Fibroblast of upper back skin (primary cell): ENCODE data around the gene MYRIP.
A peak's percentile ranks its signal among the peaks of the same experiment; 100 is the strongest.

Experiments used
- DNase-seq: peaks from one replicate; pipeline ENCODE4 v3.0.0-alpha.2; 2013

The MYRIP gene

DNA sequence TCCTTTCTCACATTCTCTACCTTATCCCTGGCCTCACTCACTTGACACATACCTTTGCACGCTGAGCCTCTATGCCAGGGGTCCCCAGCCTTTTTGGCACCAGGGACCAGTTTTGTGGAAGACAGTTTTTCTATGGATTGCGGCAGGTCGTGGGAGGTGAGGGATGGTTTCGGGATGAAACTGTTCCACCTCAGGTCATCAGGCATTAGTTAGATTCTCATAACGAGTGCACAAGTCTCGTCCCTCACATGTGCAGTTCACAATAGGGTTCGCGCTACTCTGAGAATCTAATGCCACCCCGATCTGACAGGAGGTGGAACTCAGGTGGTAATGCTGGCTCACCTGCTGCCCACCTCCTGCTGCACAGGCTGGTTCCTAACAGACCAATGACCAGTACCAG, 387.6 kb downstream of the MYRIP start:
- DNase-seq, result no peak

DNA sequence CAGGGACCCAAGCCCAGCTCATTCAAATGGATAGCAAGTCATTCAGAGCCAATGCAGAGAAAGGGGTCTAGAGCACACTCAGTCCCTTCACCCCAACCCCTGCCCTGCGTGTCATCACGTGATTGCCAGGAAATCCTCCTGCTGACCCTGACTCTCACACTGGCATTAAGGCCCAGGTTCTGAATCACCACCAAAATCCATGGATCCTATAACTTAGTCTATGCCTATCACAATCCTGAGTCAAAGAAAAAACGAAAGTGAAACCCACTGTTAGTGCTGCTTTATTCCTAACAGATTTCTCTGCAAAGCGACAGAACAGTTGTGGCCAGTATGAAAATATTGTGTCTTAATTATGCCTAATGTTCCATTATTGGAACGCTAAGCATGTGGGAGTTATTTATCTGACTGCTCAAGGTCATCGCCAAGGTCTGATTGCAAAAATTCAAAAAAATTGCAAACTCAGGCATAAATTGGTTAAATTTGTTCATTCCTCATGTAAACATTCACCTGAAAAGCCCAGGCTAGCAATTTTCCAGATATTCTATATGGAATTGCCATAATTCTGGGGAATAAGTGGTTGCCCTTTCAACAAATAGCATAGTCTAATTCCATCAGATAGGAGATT, 391.4 kb downstream of the MYRIP start:
- DNase-seq, result no peak

DNA sequence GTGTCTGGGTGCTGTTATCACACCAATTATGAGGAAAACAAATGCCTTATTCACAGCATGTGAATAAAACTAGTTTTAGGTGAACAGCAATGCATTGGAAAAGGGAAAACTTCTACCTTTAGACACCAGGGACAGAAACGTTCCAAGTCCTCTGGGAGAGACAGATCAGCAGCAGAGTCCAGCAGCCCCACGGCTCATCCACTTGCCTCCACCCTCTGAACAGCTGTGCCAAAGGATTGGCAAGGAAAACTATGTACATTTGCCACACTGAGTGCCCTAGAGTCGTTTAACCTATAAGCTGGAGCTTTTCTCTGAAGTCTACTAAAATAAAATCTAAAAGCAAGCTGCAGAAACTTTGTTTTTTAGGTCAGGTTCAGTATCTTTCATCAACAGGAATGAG, 392.4 kb downstream of the MYRIP start:
- no peak for DNase-seq

DNA sequence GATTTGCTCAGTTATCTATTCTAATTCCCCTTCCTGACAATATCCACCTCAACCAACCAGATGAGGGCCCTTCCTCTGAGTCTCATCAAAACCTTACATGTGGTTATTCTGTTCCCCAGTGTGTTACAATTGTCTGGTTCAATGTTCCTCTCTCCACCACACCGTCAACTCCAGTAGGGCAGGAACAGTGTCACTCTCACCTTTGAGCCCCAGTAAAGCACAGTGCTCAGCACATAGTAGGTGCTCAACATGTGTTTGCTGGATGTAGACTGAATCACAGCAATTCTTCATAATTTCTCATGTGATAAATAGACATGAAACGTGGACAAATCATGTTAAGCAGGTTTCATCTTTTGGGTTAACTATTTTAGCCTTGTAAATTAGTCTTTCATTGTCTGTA, 397.1 kb downstream of the MYRIP start:
- no peak for DNase-seq

DNA sequence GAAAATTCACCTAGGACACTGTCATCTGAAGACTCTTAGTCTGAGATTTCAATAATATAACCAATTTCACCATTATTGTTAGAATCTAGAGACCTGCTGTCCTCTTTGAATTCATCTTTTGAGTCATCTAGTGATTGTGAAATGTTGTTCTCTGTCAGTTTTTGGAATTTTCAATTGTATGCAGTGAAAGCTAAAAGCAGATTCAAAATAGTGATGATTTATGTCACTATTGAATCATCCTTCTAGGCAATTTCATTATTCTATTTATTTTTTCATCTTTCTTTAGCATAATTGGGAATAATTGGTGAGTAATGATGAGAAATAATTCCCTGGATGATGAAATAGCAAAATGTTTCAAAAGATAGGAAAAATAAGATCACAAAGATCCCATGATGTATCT, 398.4 kb downstream of the MYRIP start:
- peak; percentile 1 for DNase-seq

DNA sequence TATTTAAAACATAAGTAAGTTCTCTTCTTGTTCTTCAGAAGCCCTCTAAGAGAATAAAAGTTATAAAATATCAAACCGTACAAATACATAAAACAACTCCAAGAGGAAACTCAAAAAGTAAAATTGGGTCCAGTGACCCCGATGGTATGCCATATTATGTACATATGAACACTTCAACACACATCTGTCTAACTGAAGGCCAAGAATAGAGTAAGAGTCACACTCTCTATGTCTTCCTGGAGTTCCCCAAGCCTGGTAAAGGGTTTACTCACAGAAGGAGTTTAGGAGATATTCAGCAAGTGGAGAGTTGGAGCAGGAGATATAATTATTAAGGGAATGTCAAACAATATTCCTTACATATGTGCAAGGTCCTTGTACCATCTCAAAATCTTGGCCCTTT, 398.8 kb downstream of the MYRIP start:
- DNase-seq, result no peak

DNA sequence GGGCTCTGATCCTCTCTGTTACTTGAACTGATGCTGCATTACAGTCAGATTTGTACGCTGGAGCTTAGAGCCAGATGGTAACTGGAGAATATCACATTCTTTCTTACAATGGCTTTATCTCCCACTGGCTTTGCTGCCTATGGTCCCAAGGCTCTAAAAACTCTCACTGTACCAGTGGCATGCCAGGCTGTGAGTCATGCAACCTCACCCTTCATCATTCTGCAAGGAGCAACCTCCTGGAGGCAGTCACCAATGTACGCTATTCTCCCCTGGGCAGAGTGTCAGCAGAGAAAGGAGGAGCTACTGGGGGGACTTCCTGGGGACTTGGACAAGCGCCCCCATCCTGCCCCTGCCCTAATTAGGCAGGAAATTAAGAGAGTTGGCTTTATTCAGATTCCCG, 402.2 kb downstream of the MYRIP start:
- no peak for DNase-seq

DNA sequence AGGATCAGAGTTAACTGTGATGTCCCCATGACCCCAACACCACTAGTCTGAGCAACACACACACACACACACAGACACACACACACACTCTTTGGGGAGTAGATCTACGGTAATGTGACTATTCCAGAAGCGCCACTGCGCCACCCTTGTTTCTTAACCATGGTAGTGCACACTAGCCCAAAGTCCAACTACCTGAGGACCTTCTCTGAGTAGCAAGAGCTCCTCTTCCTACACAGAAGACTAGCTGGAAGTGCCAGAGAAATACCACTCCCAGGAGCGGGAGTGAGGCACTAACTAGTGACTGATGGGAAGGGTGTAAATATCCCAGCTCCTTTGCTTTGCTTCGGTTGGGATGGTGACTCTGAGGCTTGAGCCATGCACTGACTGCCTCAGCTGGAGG, 404.1 kb downstream of the MYRIP start:
- DNase-seq, result no peak

DNA sequence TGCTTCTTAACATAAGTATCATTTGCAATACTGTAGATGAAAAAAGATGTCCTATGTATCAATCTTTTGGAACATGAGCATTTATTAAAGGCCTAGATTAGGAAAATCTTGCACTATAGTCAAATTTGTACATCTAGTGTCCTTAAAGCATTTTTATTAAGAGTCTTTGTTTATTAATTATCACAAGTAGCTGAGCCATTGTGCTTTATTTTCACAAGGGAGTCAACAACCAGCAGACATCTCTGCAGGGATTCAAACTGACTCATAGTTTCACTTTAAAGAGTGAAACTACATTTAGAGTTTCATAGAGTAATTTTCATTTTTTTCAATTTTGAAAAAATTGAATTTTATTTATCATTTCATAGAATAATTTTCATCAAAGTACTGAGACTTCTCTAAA, 405.6 kb downstream of the MYRIP start:
- no peak for DNase-seq

DNA sequence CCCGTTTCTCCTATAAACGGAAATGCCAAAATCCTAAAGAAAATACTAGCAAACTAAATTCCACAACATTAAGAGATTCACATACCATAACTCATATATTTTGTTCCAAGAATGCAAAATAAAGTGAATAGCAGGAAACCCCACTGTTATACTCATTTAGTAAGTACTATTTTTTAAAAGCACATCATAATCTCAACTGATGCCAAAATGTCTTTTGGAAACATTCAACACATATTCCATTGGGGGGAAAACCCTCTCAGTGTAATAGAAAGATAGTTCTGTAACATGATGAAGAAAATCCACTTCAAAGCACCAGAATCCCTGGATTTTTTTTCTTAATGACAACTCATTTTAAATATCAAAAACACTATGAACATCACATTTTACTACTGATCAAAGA, 407.1 kb downstream of the MYRIP start:
- DNase-seq, result no peak

DNA sequence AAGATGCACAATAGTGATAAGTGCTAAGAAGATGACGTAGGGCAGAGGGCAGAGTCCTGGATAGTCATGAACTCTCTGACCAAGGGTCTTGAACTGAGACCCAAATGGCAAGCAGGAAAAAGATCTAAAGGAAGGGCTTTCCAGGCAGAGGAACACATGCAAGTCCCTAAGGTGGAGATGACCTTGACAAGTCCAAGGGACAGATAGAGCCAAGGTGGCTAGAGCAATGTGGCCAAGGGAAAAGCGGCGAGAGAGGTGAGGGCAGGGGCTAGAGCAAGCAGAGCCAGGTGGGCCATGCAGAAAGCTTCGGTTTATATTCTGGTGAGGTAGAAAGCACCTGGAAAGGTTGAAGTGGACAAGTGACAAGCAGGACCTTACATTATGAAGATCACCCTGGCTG, 414.4 kb downstream of the MYRIP start:
- no peak for DNase-seq

DNA sequence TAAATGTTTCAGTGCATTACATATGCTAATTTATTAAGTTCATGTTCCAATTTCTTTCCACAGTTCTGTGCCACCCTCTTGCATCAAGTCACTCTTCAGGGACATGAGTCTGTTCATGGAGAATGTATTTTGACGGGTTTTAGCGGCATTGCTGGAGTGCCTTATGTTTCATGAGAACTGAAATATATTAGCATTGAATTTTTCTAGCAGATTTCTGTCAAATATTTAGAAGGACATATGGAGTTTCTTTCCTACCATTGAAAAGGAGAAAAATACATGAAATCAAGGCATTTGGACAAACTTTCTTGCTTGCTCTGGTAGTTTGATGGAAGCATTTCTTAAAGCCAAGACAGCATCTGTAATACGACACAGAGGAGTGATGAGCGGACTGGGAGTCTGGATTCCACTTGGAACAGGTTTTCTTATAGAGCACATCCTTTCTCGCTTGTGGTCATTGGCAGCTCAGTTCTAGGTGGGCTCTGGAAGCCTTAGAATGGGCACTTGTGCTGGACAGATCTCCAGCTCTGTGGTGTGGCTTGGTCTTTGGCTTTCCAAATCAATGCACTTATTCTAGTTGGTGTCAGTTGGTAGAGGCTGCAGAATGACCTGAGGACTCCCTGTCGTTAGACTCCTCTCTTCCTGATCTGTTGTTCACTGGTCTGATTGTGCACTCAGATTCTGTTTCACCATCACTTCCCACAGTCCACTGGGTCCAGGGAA, 415.5 kb downstream of the MYRIP start:
- DNase-seq, result no peak

DNA sequence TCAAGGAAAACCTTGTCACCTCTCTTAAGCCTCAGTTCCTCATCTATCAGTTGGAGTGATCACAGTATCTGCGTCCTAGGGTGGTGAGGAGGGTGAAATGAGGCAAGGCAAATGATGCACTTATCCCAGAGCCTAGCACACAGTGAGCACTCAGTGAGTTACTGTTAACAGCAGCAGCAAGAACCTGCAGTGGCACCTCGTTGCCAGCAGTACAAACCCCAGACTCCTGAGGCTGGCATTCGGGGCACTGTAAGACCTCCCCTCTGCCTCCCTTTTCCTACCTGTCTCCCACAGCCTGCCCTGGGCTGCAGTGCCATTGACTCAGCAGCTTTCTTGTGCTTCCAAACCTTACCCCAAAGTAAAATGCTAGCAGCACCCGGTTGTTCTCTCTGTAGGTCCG, 417.2 kb downstream of the MYRIP start:
- no peak for DNase-seq

DNA sequence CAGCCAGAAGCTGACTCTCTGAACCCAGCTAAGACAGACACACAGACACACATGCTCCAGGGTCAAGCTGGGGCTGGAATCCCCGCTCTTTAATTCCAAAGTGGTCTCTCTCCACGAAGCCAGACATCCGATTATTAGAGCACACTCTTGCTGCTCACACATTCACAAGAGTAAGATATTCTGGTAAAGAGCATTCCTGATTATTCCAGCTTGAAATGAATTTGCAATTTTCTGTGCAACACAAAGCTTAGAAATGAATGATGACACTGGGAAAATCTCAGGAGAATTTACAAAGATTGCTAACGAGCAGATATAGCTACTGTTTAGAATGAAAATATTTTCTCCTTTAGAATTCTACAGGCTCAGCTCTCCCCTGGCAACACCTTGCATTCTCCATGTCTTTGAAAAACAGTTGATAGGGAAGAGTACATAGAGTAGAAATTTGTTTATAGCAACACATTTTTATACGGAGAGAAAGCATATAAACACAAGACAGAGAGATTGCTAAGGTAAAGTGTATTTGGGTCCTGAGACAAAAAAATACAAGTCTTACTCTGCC, 419.5 kb downstream of the MYRIP start:
- DNase-seq, result no peak

DNA sequence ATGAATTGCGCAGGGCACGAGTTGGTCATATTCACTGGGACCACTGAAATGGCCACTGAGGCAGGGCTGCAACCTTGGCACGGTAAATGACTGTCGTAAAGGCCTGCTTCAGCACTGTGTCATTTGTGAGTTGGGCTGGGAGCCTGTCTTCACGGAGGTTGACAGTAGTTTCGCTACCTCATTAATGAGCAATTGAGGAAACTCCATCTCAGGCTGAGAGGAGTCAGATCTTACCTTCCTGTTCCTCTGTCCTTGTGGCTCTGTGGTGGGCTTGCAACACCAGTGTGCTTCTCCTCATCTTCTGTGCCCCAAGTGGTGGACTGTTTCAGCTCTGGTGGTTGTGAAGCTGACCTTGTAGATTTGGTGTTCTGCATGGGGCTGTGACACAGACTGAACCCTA, 420.0 kb downstream of the MYRIP start:
- no peak for DNase-seq

DNA sequence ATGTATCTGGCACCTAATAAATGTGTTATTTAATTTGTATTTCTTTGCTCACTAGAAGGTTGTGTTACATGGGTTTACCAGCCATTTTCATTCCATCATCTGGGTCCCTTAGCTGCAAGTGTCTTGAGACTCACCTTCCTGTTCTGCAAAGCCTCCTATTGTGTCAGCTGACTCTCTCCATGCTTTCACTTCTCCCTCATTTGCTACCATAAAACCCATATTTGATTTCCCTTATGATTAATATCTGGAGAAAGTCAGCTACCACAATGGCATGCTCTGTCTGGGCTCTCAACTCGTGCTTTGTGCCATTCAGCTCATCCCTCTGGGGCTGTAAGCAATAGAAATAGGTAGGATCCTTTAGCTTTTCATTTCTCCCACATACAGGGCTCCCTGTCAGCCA, 420.6 kb downstream of the MYRIP start:
- no peak for DNase-seq

DNA sequence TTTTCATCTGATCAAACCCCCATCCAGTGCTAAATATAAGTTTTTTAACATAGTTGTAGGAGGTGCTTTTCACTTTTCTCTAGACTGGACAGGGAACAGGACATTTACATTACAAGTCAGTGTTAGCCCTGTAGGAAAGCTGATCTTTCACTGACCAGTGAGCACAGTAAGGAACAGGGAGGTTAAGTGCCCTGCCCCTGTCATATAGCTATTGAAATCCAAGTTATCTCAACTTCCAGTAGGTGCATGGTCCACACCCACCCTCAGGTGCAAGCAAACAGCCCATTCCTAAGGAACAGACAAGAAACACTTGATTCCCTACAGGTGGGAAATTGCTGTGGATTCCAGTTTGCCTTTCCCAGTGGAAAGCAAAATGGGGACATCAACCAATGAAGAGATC, 421.0 kb downstream of the MYRIP start:
- no peak for DNase-seq

DNA sequence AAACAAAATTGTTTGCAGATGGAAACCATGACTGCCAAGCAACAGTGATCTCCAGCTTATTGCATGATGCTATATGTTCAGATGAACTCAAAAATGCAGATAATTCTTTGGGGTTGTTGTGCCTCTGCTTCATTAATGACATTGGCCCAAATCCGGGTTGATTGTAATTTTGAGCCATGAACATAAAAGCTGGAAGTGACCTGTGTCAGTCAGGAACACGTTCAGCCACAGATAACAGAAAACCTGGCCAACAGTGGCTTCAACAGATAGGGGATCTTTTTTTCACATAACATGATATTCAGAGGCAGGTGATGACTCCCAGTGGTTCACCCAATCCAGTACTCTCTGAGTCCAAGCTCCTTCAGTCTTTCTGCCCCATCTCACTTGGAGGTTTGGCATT, 423.2 kb downstream of the MYRIP start:
- DNase-seq, result no peak

DNA sequence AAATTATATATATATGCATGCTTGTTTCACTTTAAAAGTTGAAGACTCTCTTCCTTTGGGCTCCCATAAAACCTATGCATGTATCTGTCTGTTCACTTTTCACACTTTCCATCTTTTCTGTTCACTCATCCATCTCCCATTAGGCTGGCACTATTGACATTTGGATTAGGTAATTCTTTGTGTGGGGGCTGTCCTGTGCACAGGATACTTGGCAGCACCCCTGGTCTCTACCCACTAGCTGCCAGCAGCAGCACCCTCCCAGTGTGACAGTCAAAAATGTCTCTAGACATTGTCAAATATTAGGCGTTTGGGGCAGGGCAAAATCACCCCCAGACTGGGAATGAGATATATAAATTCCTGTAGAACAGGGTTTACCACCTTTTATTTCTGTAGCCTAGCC, 427.8 kb downstream of the MYRIP start:
- no peak for DNase-seq

DNA sequence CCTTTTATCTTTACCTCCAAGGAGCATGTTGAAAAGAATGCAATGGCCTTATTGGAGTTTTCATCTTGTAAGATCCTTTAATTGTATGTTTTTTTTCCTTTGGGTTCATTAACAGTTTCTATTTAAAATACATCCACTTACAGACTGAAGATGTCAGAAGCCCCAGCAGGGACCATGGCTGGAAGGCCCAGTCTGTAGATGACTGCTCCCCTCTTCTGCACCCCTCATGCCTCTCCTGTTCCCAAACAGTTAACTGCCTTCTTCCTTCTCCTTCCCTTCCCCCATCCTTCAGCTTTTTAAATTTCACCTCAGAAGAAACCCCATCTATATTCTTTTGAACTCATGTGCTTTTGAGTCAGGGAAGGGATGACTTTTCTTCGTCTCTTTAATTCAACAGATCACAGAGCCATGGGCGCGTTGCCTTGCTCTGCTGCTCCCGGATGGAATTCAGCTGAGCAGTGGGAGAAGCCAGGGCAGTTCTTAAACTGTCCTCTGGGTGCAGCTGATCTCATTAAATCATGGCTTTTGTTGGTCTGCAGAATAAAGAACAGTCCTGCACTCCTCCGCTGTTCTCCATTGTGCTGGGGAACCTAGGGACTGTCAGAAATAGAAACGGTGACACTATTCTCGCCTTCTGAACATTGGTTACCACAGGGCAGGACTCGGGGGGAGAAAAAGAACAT, 428.6 kb downstream of the MYRIP start:
- DNase-seq, result peak; percentile 1

DNA sequence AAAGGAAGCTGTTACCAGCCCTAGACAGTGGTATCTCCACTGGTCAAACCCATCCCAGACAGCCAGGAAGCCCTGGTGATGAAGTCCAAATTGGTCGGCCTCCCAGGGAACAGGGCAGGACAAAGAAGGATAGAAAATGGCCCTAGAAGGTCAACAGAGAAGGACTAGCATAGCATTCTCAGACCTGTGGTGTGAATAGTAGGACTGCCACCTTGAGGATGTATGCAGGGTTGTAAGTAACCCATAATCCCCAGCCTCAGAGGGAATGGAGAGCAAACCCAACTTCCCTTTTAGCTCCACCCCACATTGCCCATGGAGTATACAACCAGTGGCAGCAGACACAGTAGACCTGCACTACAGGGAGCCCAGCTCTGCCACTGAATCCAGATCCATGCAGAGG, 431.5 kb downstream of the MYRIP start:
- no peak for DNase-seq

DNA sequence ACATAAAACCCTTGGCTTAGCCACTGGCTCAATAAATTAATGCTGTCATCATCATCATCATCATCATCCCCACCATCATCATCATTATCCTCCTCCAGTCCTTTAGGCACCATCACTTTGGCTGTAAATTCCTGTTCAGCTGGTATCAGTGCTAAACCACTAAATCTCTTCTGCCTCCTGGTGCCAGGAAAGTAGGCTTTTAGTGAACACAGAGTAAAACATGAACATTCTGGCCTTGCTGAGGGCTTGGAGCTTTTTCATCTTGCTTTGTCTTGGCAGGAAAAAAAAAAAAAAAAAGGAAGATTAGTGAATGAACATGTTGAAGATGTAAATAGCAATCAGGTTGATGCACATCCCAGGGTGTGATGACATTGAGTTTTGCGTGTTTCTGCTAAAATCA, 432.8 kb downstream of the MYRIP start:
- DNase-seq, result no peak

DNA sequence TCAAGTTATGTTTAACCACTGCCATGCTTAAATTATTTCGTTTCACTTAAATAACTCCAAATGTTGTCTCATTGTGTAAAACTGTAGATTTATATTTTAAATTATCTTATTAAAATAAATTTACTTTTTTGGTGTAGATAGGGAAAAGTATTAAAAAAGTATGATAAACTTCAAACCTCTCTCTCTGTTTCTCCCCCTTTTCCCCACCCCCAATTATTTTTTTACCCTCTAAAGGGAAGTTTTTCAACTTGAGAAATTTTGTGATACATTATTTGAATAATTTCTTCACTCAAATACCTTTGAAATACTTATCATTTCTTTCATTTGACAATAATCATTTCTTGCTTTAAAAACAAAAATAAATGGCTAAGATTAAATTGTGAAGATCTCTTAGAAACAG, 433.2 kb downstream of the MYRIP start:
- no peak for DNase-seq

DNA sequence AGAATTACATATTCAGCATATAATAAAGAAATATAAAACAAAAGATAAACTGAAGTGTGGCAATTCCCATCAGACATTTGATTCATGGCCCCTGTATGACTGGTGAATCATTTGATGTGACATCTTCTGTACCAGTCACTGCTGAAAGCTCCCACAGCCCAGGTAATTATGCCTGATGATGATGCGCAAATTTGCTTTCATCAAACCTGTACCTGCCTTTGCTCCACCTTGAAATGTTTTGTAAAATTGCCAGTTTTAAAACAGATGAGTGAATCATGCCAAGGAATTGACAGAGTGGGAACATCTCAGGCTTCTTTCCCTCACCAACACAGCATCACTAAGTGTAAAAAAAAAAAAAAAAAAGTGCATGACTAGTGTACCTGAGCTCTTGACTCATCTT, 433.6 kb downstream of the MYRIP start:
- no peak for DNase-seq
